K562 (cell line): ENCODE measurements around the gene WWOX. TPM values are rescaled to one million over a fixed set of nuclear protein-coding genes. Genes with fewer than 3 reads are reported as not detected.
"Not testable (repeated sequence)": the region's sequence is repeated elsewhere in the genome, so short reads cannot be mapped to it uniquely, and the experiment has no call there.

ENCODE experiments used
- ATAC-seq: fragments of 200-7000 bp; cut with Tn5 transposase; 3 replicates; pipeline ENCODE4 v1.9.1; 2020; ENCODE audit warnings: moderate library complexity
- BruUV-seq: library from RNA; stranded (reverse); fragments of 400-500 nt; replicated peaks from 2 replicates; lab custom pipeline; 2021; lab: Mats Ljungman, UMichigan
- CTCF ChIA-PET: fragments of 300-600 bp; formaldehyde crosslinking; extraction: SDS; loops from one replicate; lab custom pipeline; 2021; ENCODE audit warnings: low intra/inter-chr PET ratio; lab: Yijun Ruan, JAX
- POLR2A ChIA-PET: fragments of 300-600, 350-650 bp; sonication (Branson Sonifier 250); formaldehyde crosslinking; extraction: SDS; loops from one replicate; lab custom pipeline; 2021; ENCODE audit warnings: antibody characterized with exemption, inconsistent platforms; lab: Yijun Ruan, JAX
- DNase-seq, 4 experiments: peaks; one replicate each; pipeline versions ENCODE4 v3.0.0 to v3.0.0-alpha.2; 2011 to 2018; ENCODE audit warnings: low spot score in 3 of 4, mixed read lengths in 3 of 4; ENCODE audit errors: extremely low read depth in 1 of 4
- FAIRE-seq: peaks from 2 replicates; lab custom pipeline; 2011; peaks lifted over from hg19 to GRCh38; lab: Jason Lieb, UNC
- H2AFZ ChIP-seq: 2 replicates; pipeline ENCODE4 v1.6.0; 2011; ENCODE audit warnings: low read depth, low read length, control low read depth, inconsistent platforms
- H3K27ac ChIP-seq: fragments of 200-600 bp; 3 replicates; pipeline ENCODE4 v1.8.0; 2011; ENCODE audit warnings: low read depth, mild to moderate bottlenecking, control low read depth, inconsistent platforms, low read length, moderate library complexity, mixed read lengths; ENCODE audit errors: extremely low read depth
- H3K27me3 ChIP-seq, 2 experiments: fragments of 300-600 bp in 1 of 2; 2 replicates in 1 of 2; 3 replicates in 1 of 2; pipeline versions ENCODE4 v1.6.0 to v1.8.0; 2011; ENCODE audit warnings: inconsistent platforms in 2 of 2, low read length in 2 of 2, mild to moderate bottlenecking in 1 of 2, mixed read lengths in 1 of 2, moderate library complexity in 1 of 2; ENCODE audit not compliant: control insufficient read depth in 2 of 2, insufficient read depth in 2 of 2
- H3K36me3 ChIP-seq: fragments of 300-600 bp; 3 replicates; pipeline ENCODE4 v1.8.0; 2011; ENCODE audit warnings: mild to moderate bottlenecking, low read length, inconsistent platforms; ENCODE audit not compliant: control insufficient read depth, insufficient read depth
- H3K4me1 ChIP-seq, 2 experiments: fragments of 200-600 bp in 1 of 2; replicated peaks in 1 of 2; 2 replicates in 1 of 2; 3 replicates in 1 of 2; pipeline versions ENCODE4 v1.5.1 to v1.8.0; 2011; ENCODE audit warnings: inconsistent platforms in 2 of 2, low read length in 2 of 2, mild to moderate bottlenecking in 1 of 2, mixed read lengths in 1 of 2, moderate library complexity in 1 of 2; ENCODE audit not compliant: control insufficient read depth in 2 of 2, insufficient read depth in 2 of 2
- H3K4me2 ChIP-seq: 2 replicates; pipeline ENCODE4 v1.6.1; 2011; ENCODE audit warnings: low read length, control low read depth, inconsistent platforms, mixed read lengths; ENCODE audit not compliant: insufficient read depth
- H3K4me3 ChIP-seq: fragments of 200-600 bp; sonication (generic), shearing (Covaris generic); 2 replicates; pipeline ENCODE4 v1.5.1; 2016; ENCODE audit warnings: control low read depth, inconsistent platforms
- H3K79me2 ChIP-seq: fragments of 200-600 bp; 3 replicates; pipeline ENCODE4 v1.8.0; 2011; ENCODE audit warnings: low read length, inconsistent platforms; ENCODE audit not compliant: control insufficient read depth, insufficient read depth
- H3K9ac ChIP-seq, 2 experiments: 2 replicates each; pipeline versions ENCODE4 v1.6.0 to v1.6.1; 2011; ENCODE audit warnings: low read depth in 2 of 2, low read length in 2 of 2, control low read depth in 1 of 2, inconsistent platforms in 1 of 2, mild to moderate bottlenecking in 1 of 2, mixed read lengths in 1 of 2; ENCODE audit not compliant: insufficient read depth in 1 of 2
- H3K9me1 ChIP-seq: one replicate; pipeline ENCODE4 v1.6.0; 2011; ENCODE audit warnings: inconsistent platforms, mild to moderate bottlenecking, low read length, moderate library complexity; ENCODE audit not compliant: control insufficient read depth, insufficient read depth
- H3K9me3 ChIP-seq: replicated peaks from 2 replicates; pipeline ENCODE4 v1.5.1; 2011; ENCODE audit warnings: low read depth, low read length, inconsistent platforms; ENCODE audit not compliant: control insufficient read depth, insufficient read depth
- H4K20me1 ChIP-seq: replicated peaks from 2 replicates; pipeline ENCODE4 v1.6.1; 2011; ENCODE audit warnings: low read length, inconsistent platforms, mixed read lengths; ENCODE audit not compliant: control insufficient read depth, insufficient read depth
- GTF2A2 ChIP-seq: IDR thresholded peaks from 2 replicates; pipeline ENCODE4 v1.6.1; 2016; ENCODE audit warnings: mild to moderate bottlenecking, missing genetic modification characterization, missing compliant biosample characterization
- HES1 ChIP-seq: fragments of 450-650 bp; IDR thresholded peaks from 2 replicates; pipeline ENCODE4 v1.6.1; 2016; ENCODE audit warnings: low read depth, mild to moderate bottlenecking, moderate library complexity
- HOXB6 ChIP-seq: fragments of 250-450 bp; sonication (Bioruptor Pico); IDR thresholded peaks from 2 replicates; pipeline ENCODE4 v1.5.1; 2022; ENCODE audit warnings: mild to moderate bottlenecking, borderline replicate concordance
- MECOM ChIP-seq: fragments of 250-450 bp; sonication (Bioruptor Pico); IDR thresholded peaks from 2 replicates; pipeline ENCODE4 v1.8.0; 2022; ENCODE audit warnings: inconsistent platforms
- NELFE ChIP-seq: IDR thresholded peaks from 2 replicates; pipeline ENCODE4 v1.6.1; 2011; ENCODE audit warnings: mild to moderate bottlenecking; ENCODE audit not compliant: insufficient read depth, insufficient read length
- RBM25 ChIP-seq: fragments of 200-400 bp; formaldehyde crosslinking; IDR thresholded peaks from 2 replicates; pipeline ENCODE4 v1.6.1; 2018; ENCODE audit warnings: low read length, low read depth, moderate library complexity; ENCODE audit not compliant: severe bottlenecking
- SMARCE1 ChIP-seq: fragments of 450-650 bp; IDR thresholded peaks from 2 replicates; pipeline ENCODE4 v1.7.1; 2016; ENCODE audit warnings: mild to moderate bottlenecking
- SNRNP70 ChIP-seq: fragments of 200-400 bp; formaldehyde crosslinking; optimal IDR thresholded peaks from 2 replicates; pipeline ENCODE3; 2017; ENCODE audit warnings: low read depth, low read length
- STAG1 ChIP-seq: sonication (generic); formaldehyde crosslinking; IDR thresholded peaks from 2 replicates; pipeline ENCODE4 v1.5.0; 2020; ENCODE audit warnings: missing genetic modification reagents, borderline replicate concordance
- THRAP3 ChIP-seq: fragments of 450-650 bp; IDR thresholded peaks from 2 replicates; pipeline ENCODE4 v1.6.1; 2016; ENCODE audit warnings: mild to moderate bottlenecking, inconsistent platforms, borderline replicate concordance
- TSC22D4 ChIP-seq: fragments of 450-650 bp; IDR thresholded peaks from 2 replicates; pipeline ENCODE4 v1.6.1; 2016; ENCODE audit warnings: missing genetic modification characterization, missing biosample characterization, control low read depth
- ZBED1 ChIP-seq: IDR thresholded peaks from 2 replicates; pipeline ENCODE4 v1.6.1; 2014
- ZNF146 ChIP-seq: IDR thresholded peaks from one replicate; pipeline ENCODE4 v1.6.1; 2018; ENCODE audit warnings: missing compliant biosample characterization; ENCODE audit not compliant: unreplicated experiment
- ZNF668 ChIP-seq: fragments of 250-450 bp; sonication (Bioruptor Pico); IDR thresholded peaks from 2 replicates; pipeline ENCODE4 v1.8.0; 2022; ENCODE audit warnings: mild to moderate bottlenecking, inconsistent platforms
- WGBS: fragments of 100-300 bp; shearing (Covaris generic); methylation state at CpG from one replicate; pipeline ENCODE4 v1.1.6; 2016; ENCODE audit warnings: low coverage, mixed read lengths; ENCODE audit not compliant: insufficient coverage; ENCODE audit errors: missing lambda C conversion rate; 5-methylcytosine and 5-hydroxymethylcytosine counted together
- in situ Hi-C: fragments of 300-500 bp; cut with MboI; formaldehyde crosslinking; loops from 4 replicates; pipeline ENCODE4 v1.15.0; 2018; ENCODE audit warnings: inconsistent platforms, mixed read lengths
- intact Hi-C: fragments of 100-400 bp; cut with micrococcal nuclease; formaldehyde crosslinking; loops from 2 replicates; pipeline ENCODE4 v1.14.2; 2022
- polyA plus RNA-seq, 8 experiments: library from polyadenylated mRNA; depleted of rRNA in 4 of 8; stranded (reverse) in 5 of 8; unstranded in 3 of 8; fragments of >200 nt; fragmentation: Nextera tagmentation in 2 of 8; fragmentation: Illumina TruSeq in 1 of 8; extraction: Ambion mirVana in 2 of 8; extraction: Trizol in 1 of 8; gene quantifications; 2 replicates each; pipeline versions ENCODE4 v1.2.1 to v1.2.3, GENCODE V29; 2011 to 2014; ENCODE audit warnings: inconsistent platforms in 1 of 8, missing spikeins in 1 of 8
- total RNA-seq, 7 experiments: library from RNA; depleted of rRNA in 6 of 7; stranded (reverse); fragments of >200 nt in 6 of 7; fragmentation: Illumina TruSeq in 2 of 7; extraction: Trizol in 2 of 7; gene quantifications; 2 replicates each; pipeline versions ENCODE4 v1.2.1 to v1.2.3, GENCODE V29; 2011 to 2021; ENCODE audit warnings: low replicate concordance in 1 of 7
- TF ChIP-seq, protein P1 (sequence below): fragments of 250-450 bp; sonication (Bioruptor Pico); IDR thresholded peaks from 2 replicates; pipeline ENCODE4 v1.4.0; 2020; ENCODE audit warnings: mild to moderate bottlenecking

WWOX gene
- total and polyA plus RNA-seq, 9 of the 15 experiments (the other 6 are each of a cell fraction or from before 2014, with no cell fraction given): 1.6 to 22.7 (median 8.1) TPM

DNA sequence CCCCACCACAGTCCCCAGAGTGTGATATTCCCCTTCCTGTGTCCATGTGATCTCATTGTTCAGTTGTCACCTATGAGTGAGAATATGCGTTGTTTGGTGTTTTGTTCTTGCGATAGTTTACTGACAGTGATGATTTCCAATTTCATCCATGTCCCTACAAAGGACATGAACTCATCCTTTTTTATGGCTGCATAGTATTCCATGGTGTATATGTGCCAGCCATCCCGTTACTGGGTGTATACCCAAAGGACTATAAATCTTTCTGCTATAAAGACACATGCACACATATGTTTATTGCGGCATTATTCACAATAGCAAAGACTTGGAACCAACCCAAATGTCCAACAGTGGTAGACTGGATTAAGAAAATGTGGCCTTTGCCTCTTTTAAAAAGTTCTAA lies 952.7 kb downstream of the WWOX start:
- DNase-seq, H3K4me3 ChIP-seq, H3K4me1 ChIP-seq, H3K9me3 ChIP-seq, H3K4me2 ChIP-seq, H3K27ac ChIP-seq, H3K27me3 ChIP-seq, intact Hi-C loops, H3K9ac ChIP-seq, H3K36me3 ChIP-seq, FAIRE-seq, H3K9me1 ChIP-seq, BruUV-seq, H2AFZ ChIP-seq, POLR2A ChIA-PET, ATAC-seq, CTCF ChIA-PET, in situ Hi-C loops, H4K20me1 ChIP-seq, H3K79me2 ChIP-seq: not testable (repeated sequence)
- TF ChIP-seq RBM25 (peak; percentile 47), ZNF146 (CRISPR knock-in tag) (peak; percentile 73)
- 1% methylated on average over 4 of the region's 4 CpGs for WGBS

- intact Hi-C loops: no loop called here
- no peaks in the 10 kb centered on the region for H3K4me1 ChIP-seq
- H4K20me1 ChIP-seq: no peaks in the 10 kb centered on the region
- ATAC-seq (no peak), FAIRE-seq (peak; percentile 11), DNase-seq (no peak)
- peaks cover 0 to 3% of the 10 kb centered on the region in 2 experiments; a peak in 1 of 5 replicates for H3K27me3 ChIP-seq
- in situ Hi-C loops: no loop called here
- no peaks in the 10 kb centered on the region for H3K79me2 ChIP-seq
- no peak for TF ChIP-seq STAG1
- TF ChIP-seq, protein P1, sequence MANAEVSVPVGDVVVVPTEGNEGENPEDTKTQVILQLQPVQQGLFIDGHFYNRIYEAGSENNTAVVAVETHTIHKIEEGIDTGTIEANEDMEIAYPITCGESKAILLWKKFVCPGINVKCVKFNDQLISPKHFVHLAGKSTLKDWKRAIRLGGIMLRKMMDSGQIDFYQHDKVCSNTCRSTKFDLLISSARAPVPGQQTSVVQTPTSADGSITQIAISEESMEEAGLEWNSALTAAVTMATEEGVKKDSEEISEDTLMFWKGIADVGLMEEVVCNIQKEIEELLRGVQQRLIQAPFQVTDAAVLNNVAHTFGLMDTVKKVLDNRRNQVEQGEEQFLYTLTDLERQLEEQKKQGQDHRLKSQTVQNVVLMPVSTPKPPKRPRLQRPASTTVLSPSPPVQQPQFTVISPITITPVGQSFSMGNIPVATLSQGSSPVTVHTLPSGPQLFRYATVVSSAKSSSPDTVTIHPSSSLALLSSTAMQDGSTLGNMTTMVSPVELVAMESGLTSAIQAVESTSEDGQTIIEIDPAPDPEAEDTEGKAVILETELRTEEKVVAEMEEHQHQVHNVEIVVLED: no peak
- TF ChIP-seq THRAP3: no peak
- TF ChIP-seq ZBED1: no peak
- TF ChIP-seq GTF2A2 (tag): no peak
- no peak for TF ChIP-seq TSC22D4 (tag)
- no peak for TF ChIP-seq HES1
- TF ChIP-seq HOXB6 (CRISPR knock-in tag): no peak
- TF ChIP-seq ZNF668: no peak
- no peak for TF ChIP-seq MECOM (CRISPR knock-in tag)
- TF ChIP-seq SNRNP70: no peak
- TF ChIP-seq NELFE: no peak
- no peak for TF ChIP-seq SMARCE1
- H3K4me3 ChIP-seq: no peak overlapping the region
- no peak overlapping the region for H3K4me2 ChIP-seq
- H3K9ac ChIP-seq: no peak overlapping the region
- BruUV-seq: no TSS peak
- H3K9me3 ChIP-seq: no peaks in the 10 kb centered on the region
- ChIA-PET POLR2A (interaction anchor here (1.0 to 1.3 kb wide), 3 partner anchors 9 to 18 kb away, joined by 3 to 4 read pairs (median 4); no protein-coding TSS in a partner anchor), CTCF (no interaction called here)
- no peak overlapping the region for H2AFZ ChIP-seq
- H3K9me1 ChIP-seq: no peaks in the 10 kb centered on the region
- H3K36me3 ChIP-seq: no peaks in the 10 kb centered on the region
- no peak overlapping the region for H3K27ac ChIP-seq
- 0% methylated on average over 4 of the region's 4 CpGs for WGBS
Observed at GRCh38 chr16:79053577-79053976, 954.1 kb downstream of the WWOX start.
